Stimulated activated CD4-positive, alpha-beta T cell treated with anti-CD3 and anti-CD28 coated beads, Interleukin-2, amount 100 ng/mL, for 4 hours (primary cell): Measurements from ENCODE around the gene MYO1B.

ENCODE experiments used
- DNase-seq: peaks from one replicate; pipeline ENCODE4 v3.0.0-alpha.2; 2020; ENCODE audit warnings: low read depth

MYO1B gene

GRCh38 chr2:191245046-191245868 is at the start of gene MYO1B:
TSS of gene MYO1B (plus strand) at chr2:191245404. CDS start at chr2:191276896, 31,492 bp downstream.
- peak; percentile 32 for DNase-seq

GRCh38 chr2:191197096-191197495 is 48.1 kb upstream of the MYO1B start:
- DNase-seq = no peak

- no peak for DNase-seq
Observed at GRCh38 chr2:191198271-191198670, 46.9 kb upstream of the MYO1B start.

GRCh38 chr2:191199929-191200512 is 45.2 kb upstream of the MYO1B start:
- no peak for DNase-seq

GRCh38 chr2:191200910-191201309 is 44.3 kb upstream of the MYO1B start:
- DNase-seq = no peak

GRCh38 chr2:191202209-191202721 is 42.9 kb upstream of the MYO1B start:
- DNase-seq = no peak

GRCh38 chr2:191202881-191203397 is 42.3 kb upstream of the MYO1B start:
- DNase-seq = no peak

GRCh38 chr2:191204433-191204832 is 40.8 kb upstream of the MYO1B start:
- no peak for DNase-seq

GRCh38 chr2:191206613-191207471 is 38.4 kb upstream of the MYO1B start:
- DNase-seq = no peak

- no peak for DNase-seq
Observed at GRCh38 chr2:191209340-191209739, 35.9 kb upstream of the MYO1B start.

- no peak for DNase-seq
Observed at GRCh38 chr2:191212119-191212518, 33.1 kb upstream of the MYO1B start.

- DNase-seq = no peak
Observed at GRCh38 chr2:191213333-191213732, 31.9 kb upstream of the MYO1B start.

- no peak for DNase-seq
Observed at GRCh38 chr2:191215230-191215629, 30.0 kb upstream of the MYO1B start.

GRCh38 chr2:191215666-191216065 is 29.5 kb upstream of the MYO1B start:
- DNase-seq = no peak

- DNase-seq = no peak
Observed at GRCh38 chr2:191217580-191217979, 27.6 kb upstream of the MYO1B start.

GRCh38 chr2:191218292-191218898 is 26.8 kb upstream of the MYO1B start:
- no peak for DNase-seq

- no peak for DNase-seq
Observed at GRCh38 chr2:191220671-191221070, 24.5 kb upstream of the MYO1B start.

GRCh38 chr2:191221666-191222065 is 23.5 kb upstream of the MYO1B start:
- no peak for DNase-seq

- no peak for DNase-seq
Observed at GRCh38 chr2:191222507-191222906, 22.7 kb upstream of the MYO1B start.

- DNase-seq = no peak
Observed at GRCh38 chr2:191222952-191223351, 22.3 kb upstream of the MYO1B start.

- DNase-seq = no peak
Observed at GRCh38 chr2:191225126-191225525, 20.1 kb upstream of the MYO1B start.

- DNase-seq = no peak
Observed at GRCh38 chr2:191225690-191226089, 19.5 kb upstream of the MYO1B start.
